ENCODE measurements around the gene CCDC17. TPM values are rescaled to one million over a fixed set of nuclear protein-coding genes. Genes with fewer than 3 reads are reported as not detected.
A peak's percentile ranks its signal among the peaks of the same experiment; 100 is the strongest.

CCDC17 gene
- total RNA-seq, 1 donor from 2014 or later: 1.2 TPM

- Histone ChIP-seq H3K36me3 (no peaks in the 10 kb centered on the region), H3K27ac (replicated peaks) (peak overlapping the region; percentile 10), H3K9me3 (replicated peaks) (no peaks in the 10 kb centered on the region), H3K4me1 (peaks cover 80% of the 10 kb centered on the region), H3K4me3 (no peak overlapping the region), H3K27me3 (ENCODE audit: low read depth) (no peaks in the 10 kb centered on the region)
- intact Hi-C loops (cut with micrococcal nuclease): no loop called here
- DNase-seq: no peak
- no peak for TF ChIP-seq CTCF (IDR thresholded peaks at IDR 0.05; ENCODE audit: borderline replicate concordance)
Measured at GRCh38 chr1:45666836-45667235, 43.0 kb upstream of the CCDC17 start.

GRCh38 chr1:45660336-45660735 lies 36.5 kb upstream of the CCDC17 start:
- no peak for TF ChIP-seq CTCF (IDR thresholded peaks at IDR 0.05; ENCODE audit: borderline replicate concordance)
- peaks cover 17% of the 10 kb centered on the region for H3K4me1 ChIP-seq
- no peak for DNase-seq
- no peaks in the 10 kb centered on the region for H3K9me3 ChIP-seq (replicated peaks)
- no peak overlapping the region for H3K27ac ChIP-seq (replicated peaks)
- H3K27me3 ChIP-seq (ENCODE audit: low read depth): no peaks in the 10 kb centered on the region
- intact Hi-C loops (cut with micrococcal nuclease): no loop called here
- H3K4me3 ChIP-seq: no peak overlapping the region
- H3K36me3 ChIP-seq: peaks cover 52% of the 10 kb centered on the region

- Histone ChIP-seq H3K27me3 (ENCODE audit: low read depth) (no peaks in the 10 kb centered on the region), H3K36me3 (peaks cover 63% of the 10 kb centered on the region), H3K27ac (replicated peaks) (no peak overlapping the region), H3K9me3 (replicated peaks) (no peaks in the 10 kb centered on the region), H3K4me1 (peaks cover 17% of the 10 kb centered on the region), H3K4me3 (no peak overlapping the region)
- no peak for TF ChIP-seq CTCF (IDR thresholded peaks at IDR 0.05; ENCODE audit: borderline replicate concordance)
- DNase-seq: no peak
- intact Hi-C loops (cut with micrococcal nuclease): no loop called here
Measured at GRCh38 chr1:45659222-45659621, 35.4 kb upstream of the CCDC17 start.

- no peak for DNase-seq
- no peaks in the 10 kb centered on the region for H3K27me3 ChIP-seq (ENCODE audit: low read depth)
- H3K4me3 ChIP-seq: no peak overlapping the region
- H3K27ac ChIP-seq (replicated peaks): no peak overlapping the region
- H3K9me3 ChIP-seq (replicated peaks): no peaks in the 10 kb centered on the region
- TF ChIP-seq CTCF (IDR thresholded peaks at IDR 0.05; ENCODE audit: borderline replicate concordance): no peak
- peaks cover 11% of the 10 kb centered on the region for H3K4me1 ChIP-seq
- peaks cover 73% of the 10 kb centered on the region for H3K36me3 ChIP-seq
- intact Hi-C loops (cut with micrococcal nuclease): no loop called here
Measured at GRCh38 chr1:45658171-45658570, 34.3 kb upstream of the CCDC17 start.

GRCh38 chr1:45656573-45657226 lies 32.8 kb upstream of the CCDC17 start:
- H3K36me3 ChIP-seq: peaks cover 88% of the 10 kb centered on the region
- H3K27me3 ChIP-seq (ENCODE audit: low read depth): no peaks in the 10 kb centered on the region
- intact Hi-C loops (cut with micrococcal nuclease): no loop called here
- no peak overlapping the region for H3K4me3 ChIP-seq
- H3K9me3 ChIP-seq (replicated peaks): no peaks in the 10 kb centered on the region
- no peak for TF ChIP-seq CTCF (IDR thresholded peaks at IDR 0.05; ENCODE audit: borderline replicate concordance)
- no peak overlapping the region for H3K27ac ChIP-seq (replicated peaks)
- no peaks in the 10 kb centered on the region for H3K4me1 ChIP-seq
- DNase-seq: no peak
